HepG2 (cell line): Measurements from ENCODE around the gene FXR2. TPM values are rescaled to one million over a fixed set of nuclear protein-coding genes. Genes with fewer than 3 reads are reported as not detected.

Experiments
- ATAC-seq: fragments of 200-7000 bp; cut with Tn5 transposase; 3 replicates; pipeline ENCODE4 v1.9.1; 2020; ENCODE audit warnings: mild to moderate bottlenecking, moderate library complexity
- BruUV-seq: library from RNA; stranded (reverse); fragments of 400-500 nt; replicated peaks from 2 replicates; lab custom pipeline; 2021; lab: Mats Ljungman, UMichigan
- CTCF ChIA-PET: fragments of 300-600 bp; formaldehyde crosslinking; extraction: SDS; loops from one replicate; lab custom pipeline; 2021; ENCODE audit warnings: low total read pairs, inconsistent platforms, low intra/inter-chr PET ratio; lab: Yijun Ruan, JAX
- POLR2A ChIA-PET: fragments of 350-600 bp; sonication (Branson Sonifier 250); formaldehyde crosslinking; loops from one replicate; lab custom pipeline; 2020; ENCODE audit warnings: antibody characterized with exemption, inconsistent platforms; lab: Yijun Ruan, JAX
- DNase-seq: peaks from one replicate; pipeline ENCODE4 v3.0.0-alpha.2; 2015; ENCODE audit warnings: low spot score
- FAIRE-seq: peaks from 3 replicates; lab custom pipeline; 2011; peaks lifted over from hg19 to GRCh38; lab: Jason Lieb, UNC
- H2AFZ ChIP-seq: one replicate; pipeline ENCODE4 v1.6.1; 2011; ENCODE audit warnings: low read length, inconsistent platforms
- H3K27ac ChIP-seq: fragments of 300-600 bp; 3 replicates; pipeline ENCODE4 v1.8.0; 2011; ENCODE audit warnings: mixed run types, mild to moderate bottlenecking, mixed read lengths, low read length, inconsistent platforms; ENCODE audit not compliant: insufficient read depth; ENCODE audit errors: extremely low read length
- H3K27me3 ChIP-seq, 2 experiments: fragments of 200-600 bp in 1 of 2; 2 replicates in 1 of 2; 3 replicates in 1 of 2; pipeline versions ENCODE4 v1.6.0 to v1.8.0; 2011; ENCODE audit warnings: low read length in 2 of 2, mild to moderate bottlenecking in 2 of 2, moderate library complexity in 2 of 2, inconsistent platforms in 1 of 2; ENCODE audit not compliant: insufficient read depth in 2 of 2, control insufficient read depth in 1 of 2
- H3K36me3 ChIP-seq, 2 experiments: fragments of 200-600 bp in 1 of 2; replicated peaks in 1 of 2; 2 replicates in 1 of 2; 3 replicates in 1 of 2; pipeline versions ENCODE4 v1.5.1 to v1.8.0; 2011; ENCODE audit warnings: low read length in 2 of 2, inconsistent platforms in 1 of 2; ENCODE audit not compliant: insufficient read depth in 2 of 2, control insufficient read depth in 1 of 2
- H3K4me1 ChIP-seq: 2 replicates; pipeline ENCODE4 v1.5.1; 2012; ENCODE audit warnings: low read length, inconsistent platforms; ENCODE audit not compliant: insufficient read depth
- H3K4me2 ChIP-seq: 2 replicates; pipeline ENCODE4 v1.6.0; 2011; ENCODE audit warnings: low read depth, low read length, inconsistent platforms
- H3K4me3 ChIP-seq, 3 experiments: fragments of 200-600 bp in 1 of 3; sonication (generic), shearing (Covaris generic) in 1 of 3; replicated peaks in 1 of 3; 2 replicates each; pipeline ENCODE4 v1.5.1; 2011 to 2016; ENCODE audit warnings: low read length in 3 of 3, inconsistent platforms in 2 of 3, low read depth in 2 of 3, mild to moderate bottlenecking in 2 of 3, control low read depth in 1 of 3, mixed read lengths in 1 of 3; ENCODE audit not compliant: insufficient read depth in 1 of 3
- H3K79me2 ChIP-seq: one replicate; pipeline ENCODE4 v1.6.1; 2011; ENCODE audit warnings: low read length, inconsistent platforms; ENCODE audit not compliant: insufficient read depth
- H3K9ac ChIP-seq: 2 replicates; pipeline ENCODE4 v1.6.0; 2011; ENCODE audit warnings: mild to moderate bottlenecking, low read depth, low read length, inconsistent platforms; ENCODE audit not compliant: insufficient read depth
- H3K9me3 ChIP-seq: 2 replicates; pipeline ENCODE4 v1.5.1; 2012; ENCODE audit warnings: mild to moderate bottlenecking, low read length
- H4K20me1 ChIP-seq: 2 replicates; pipeline ENCODE4 v1.6.0; 2011; ENCODE audit warnings: inconsistent platforms, mild to moderate bottlenecking, low read length, moderate library complexity; ENCODE audit not compliant: insufficient read depth
- CBX1 ChIP-seq: IDR thresholded peaks from one replicate; pipeline ENCODE4 v1.6.1; 2016; ENCODE audit warnings: antibody characterized with exemption, low read depth
- DNMT1 ChIP-seq: sonication (generic); formaldehyde crosslinking; IDR thresholded peaks from 2 replicates; pipeline ENCODE4 v1.5.1; 2020; ENCODE audit warnings: mild to moderate bottlenecking, missing genetic modification reagents
- DR1 ChIP-seq: sonication (generic); formaldehyde crosslinking; IDR thresholded peaks from 2 replicates; pipeline ENCODE4 v1.8.0; 2021; ENCODE audit warnings: mild to moderate bottlenecking, missing genetic modification reagents, inconsistent platforms
- ELF3 ChIP-seq: IDR thresholded peaks from 2 replicates; pipeline ENCODE4 v1.6.1; 2016; ENCODE audit warnings: missing genetic modification reagents, missing compliant biosample characterization
- GABPA ChIP-seq, 2 experiments: IDR thresholded peaks; 2 replicates each; pipeline ENCODE4 v1.6.1; 2011 to 2016; ENCODE audit warnings: low read depth in 2 of 2, low read length in 1 of 2, missing biosample characterization in 1 of 2, missing genetic modification characterization in 1 of 2
- GFI1 ChIP-seq: sonication (generic); formaldehyde crosslinking; IDR thresholded peaks from 2 replicates; pipeline ENCODE4 v1.5.0; 2020; ENCODE audit warnings: missing genetic modification reagents, mild to moderate bottlenecking, borderline replicate concordance
- KMT2A ChIP-seq: sonication (generic); formaldehyde crosslinking; IDR thresholded peaks from 2 replicates; pipeline ENCODE4 v1.4.0; 2020; ENCODE audit warnings: missing genetic modification reagents
- MIER3 ChIP-seq: IDR thresholded peaks from 2 replicates; pipeline ENCODE4 v1.6.1; 2016; ENCODE audit warnings: missing compliant biosample characterization, borderline replicate concordance
- NCOA2 ChIP-seq: sonication (generic); formaldehyde crosslinking; IDR thresholded peaks from 2 replicates; pipeline ENCODE4 v1.8.0; 2022; ENCODE audit warnings: inconsistent platforms
- PAWR ChIP-seq: sonication (generic); formaldehyde crosslinking; IDR thresholded peaks from 2 replicates; pipeline ENCODE4 v1.4.0; 2020; ENCODE audit warnings: missing genetic modification reagents, mild to moderate bottlenecking, borderline replicate concordance
- PHF20 ChIP-seq: sonication (generic); formaldehyde crosslinking; IDR thresholded peaks from 2 replicates; pipeline ENCODE4 v1.5.0; 2020; ENCODE audit warnings: mild to moderate bottlenecking, missing genetic modification reagents
- RBM22 ChIP-seq: fragments of 200-400 bp; formaldehyde crosslinking; optimal IDR thresholded peaks from 2 replicates; pipeline ENCODE3; 2017; ENCODE audit warnings: mild to moderate bottlenecking, low read length, moderate library complexity
- SMAD9 ChIP-seq: sonication (generic); formaldehyde crosslinking; IDR thresholded peaks from 2 replicates; pipeline ENCODE4 v1.5.1; 2020; ENCODE audit warnings: mild to moderate bottlenecking, missing genetic modification reagents
- TAF1 ChIP-seq: sonication (generic); formaldehyde crosslinking; IDR thresholded peaks from 2 replicates; pipeline ENCODE4 v1.4.0; 2020; ENCODE audit warnings: missing genetic modification reagents
- TBL1XR1 ChIP-seq: fragments of 150-350 bp; IDR thresholded peaks from 2 replicates; pipeline ENCODE4 v1.6.1; 2014; ENCODE audit warnings: borderline replicate concordance, low read length; ENCODE audit not compliant: partially characterized antibody
- WIZ ChIP-seq: sonication (generic); formaldehyde crosslinking; IDR thresholded peaks from 2 replicates; pipeline ENCODE4 v1.5.1; 2020; ENCODE audit warnings: mild to moderate bottlenecking, missing genetic modification reagents
- ZNF33A ChIP-seq: sonication (generic); formaldehyde crosslinking; IDR thresholded peaks from 2 replicates; pipeline ENCODE4 v1.5.1; 2020; ENCODE audit warnings: missing genetic modification reagents, mild to moderate bottlenecking, moderate library complexity, borderline replicate concordance
- ZNF432 ChIP-seq: sonication (generic); formaldehyde crosslinking; IDR thresholded peaks from 2 replicates; pipeline ENCODE4 v1.5.0; 2020; ENCODE audit warnings: missing genetic modification reagents, mild to moderate bottlenecking, borderline replicate concordance
- ZNF713 ChIP-seq: sonication (generic); formaldehyde crosslinking; IDR thresholded peaks from 2 replicates; pipeline ENCODE4 v1.4.0; 2020; ENCODE audit warnings: mild to moderate bottlenecking, missing genetic modification reagents
- ZSCAN31 ChIP-seq: sonication (generic); formaldehyde crosslinking; IDR thresholded peaks from 2 replicates; pipeline ENCODE4 v1.5.0; 2020; ENCODE audit warnings: low read depth, mild to moderate bottlenecking, missing genetic modification reagents
- WGBS: methylation state at CpG from one replicate; pipeline ENCODE4 v1.1.6; 2017; ENCODE audit warnings: low lambda C conversion rate; 5-methylcytosine and 5-hydroxymethylcytosine counted together
- in situ Hi-C: cut with HindIII; loops from 2 replicates; pipeline ENCODE4 v1.10.0; 2017; ENCODE audit warnings: low pct_unique_long_range_greater_than_20kb; ENCODE audit not compliant: extremely low pct_ligation_motif_present
- intact Hi-C: fragments of 100-400 bp; cut with micrococcal nuclease; formaldehyde crosslinking; loops from one replicate; pipeline ENCODE4 v1.10.0; 2022; ENCODE audit not compliant: unreplicated experiment
- polyA plus RNA-seq, 8 experiments: library from polyadenylated mRNA; depleted of rRNA in 3 of 8; stranded (reverse) in 7 of 8; unstranded in 1 of 8; fragments of >200 nt; fragmentation: Illumina TruSeq in 4 of 8; extraction: Trizol in 4 of 8; gene quantifications; 2 replicates each; pipeline versions ENCODE4 v1.2.1 to v1.2.3, GENCODE V29; 2011 to 2016; ENCODE audit warnings: low read depth in 4 of 8, missing spikeins in 1 of 8, mixed read lengths in 1 of 8; ENCODE audit not compliant: insufficient read depth in 1 of 8
- total RNA-seq, 5 experiments: library from RNA; depleted of rRNA; stranded (reverse); fragments of >200 nt; fragmentation: Illumina TruSeq; extraction: Trizol; gene quantifications; 2 replicates each; pipeline ENCODE4 v1.2.3, GENCODE V29; 2016; ENCODE audit warnings: low read depth in 1 of 5
- TF ChIP-seq, protein P1 (sequence below), 2 experiments: IDR thresholded peaks; 2 replicates each; pipeline ENCODE4 v1.6.1; 2011 to 2012; ENCODE audit warnings: low read length in 2 of 2, borderline replicate concordance in 1 of 2, low read depth in 1 of 2, mild to moderate bottlenecking in 1 of 2, moderate library complexity in 1 of 2

FXR2 gene
- total and polyA plus RNA-seq, 2 of the 13 experiments (the other 11 are each of a cell fraction or from before 2014, with no cell fraction given): 20.9 to 24.4 TPM

DNA sequence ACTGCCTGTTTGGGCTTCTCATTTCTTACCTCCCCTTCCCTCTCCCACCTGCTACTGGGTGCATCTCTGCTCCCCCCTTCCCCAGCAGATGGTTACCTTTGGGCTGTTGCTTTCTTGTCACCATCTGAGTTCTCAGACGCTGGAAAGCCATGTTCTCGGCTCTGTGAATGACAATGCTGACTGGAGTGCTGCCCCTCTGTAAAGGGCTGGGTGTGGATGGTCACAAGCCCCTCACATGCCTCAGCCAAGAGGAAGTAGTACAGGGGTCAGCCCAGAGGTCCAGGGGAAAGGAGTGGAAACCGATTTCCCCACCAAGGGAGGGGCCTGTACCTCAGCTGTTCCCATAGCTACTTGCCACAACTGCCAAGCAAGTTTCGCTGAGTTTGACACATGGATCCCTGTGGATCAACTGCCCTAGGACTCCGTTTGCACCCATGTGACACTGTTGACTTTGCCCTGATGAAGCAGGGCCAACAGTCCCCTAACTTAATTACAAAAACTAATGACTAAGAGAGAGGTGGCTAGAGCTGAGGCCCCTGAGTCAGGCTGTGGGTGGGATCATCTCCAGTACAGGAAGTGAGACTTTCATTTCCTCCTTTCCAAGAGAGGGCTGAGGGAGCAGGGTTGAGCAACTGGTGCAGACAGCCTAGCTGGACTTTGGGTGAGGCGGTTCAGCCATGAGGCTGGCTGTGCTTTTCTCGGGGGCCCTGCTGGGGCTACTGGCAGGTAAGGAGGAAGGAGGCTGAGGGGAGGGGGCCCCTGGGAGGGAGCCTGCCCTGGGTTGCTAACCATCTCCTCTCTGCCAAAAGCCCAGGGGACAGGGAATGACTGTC lies 35.5 kb downstream of the FXR2 start, which contains the start of gene CD68:
Gene CD68, plus strand, starts transcription at position 638 of the 833 bp plus-strand sequence. Its CDS starts 40 bp downstream, at position 678.
- Histone ChIP-seq H3K27me3 (no peaks in the 10 kb centered on the region; a peak in 1 of 5 replicates), H3K79me2 (peaks cover 41% of the 10 kb centered on the region), H3K4me2 (peak within 1 kb of the TSS; percentile 72), H4K20me1 (peaks cover 51% of the 10 kb centered on the region), H3K4me1 (peaks cover 85% of the 10 kb centered on the region), H3K9ac (peak within 1 kb of the TSS; percentile 75), H3K9me3 (no peaks in the 10 kb centered on the region), H3K36me3 (peaks cover 12 to 47% of the 10 kb centered on the region in 2 experiments), H2AFZ (no peak within 1 kb of the TSS), H3K4me3 (peak within 1 kb of the TSS in 2 of 3 experiments; percentile 17 to 58; a peak in 4 of 6 replicates), H3K27ac (peak within 1 kb of the TSS; percentile 88)
- in situ Hi-C loops: loop anchor here (10.0 kb wide), 1 partner anchor 266 kb away; no protein-coding TSS in a partner anchor
- peak; percentile 74 for ATAC-seq
- intact Hi-C loops: no loop called here
- FAIRE-seq: peak; percentile 83
- POLR2A ChIA-PET: interaction anchor here (0.7 to 3.6 kb wide), 21 partner anchors 8 to 544 kb away, joined by 3 to 37 read pairs (median 4); partner anchors contain the start of genes CHRNB1, FXR2, POLR2A and SAT2
- DNase-seq: peak; percentile 93
- no TSS peak for BruUV-seq
- CTCF ChIA-PET: no interaction called here
- WGBS: 2% methylated on average over 5 of the region's 7 CpGs
- TF ChIP-seq CBX1 (peak; percentile 75), ELF3 (peak; percentile 96), TBL1XR1 (peak; percentile 48), ZSCAN31 (no peak), MIER3 (CRISPR knock-in tag) (peak; percentile 50; the same call in 1 of the 2 replicates), ZNF33A (CRISPR knock-in tag) (peak; percentile 87), DNMT1 (no peak), SMAD9 (CRISPR knock-in tag) (no peak), DR1 (peak; percentile 59; the same call in 1 of the 2 replicates), WIZ (CRISPR knock-in tag) (no peak), GFI1 (CRISPR knock-in tag) (0 out of 2 replicates have a peak, but pooled peaks have one; percentile 43), GABPA (IDR thresholded peaks at IDR 0.05; ENCODE audit: low read depth, low read length) (peak; percentile 52), GABPA (CRISPR knock-in tag; IDR thresholded peaks at IDR 0.05; ENCODE audit: low read depth) (peak; percentile 91), ZNF432 (no peak), TAF1 (CRISPR knock-in tag) (peak; percentile 35), PAWR (no peak), PHF20 (CRISPR knock-in tag) (peak; percentile 63), RBM22 (peak; percentile 100), ZNF713 (no peak), KMT2A (CRISPR knock-in tag) (no peak), NCOA2 (CRISPR knock-in tag) (peak; percentile 65)
- TF ChIP-seq, protein P1, sequence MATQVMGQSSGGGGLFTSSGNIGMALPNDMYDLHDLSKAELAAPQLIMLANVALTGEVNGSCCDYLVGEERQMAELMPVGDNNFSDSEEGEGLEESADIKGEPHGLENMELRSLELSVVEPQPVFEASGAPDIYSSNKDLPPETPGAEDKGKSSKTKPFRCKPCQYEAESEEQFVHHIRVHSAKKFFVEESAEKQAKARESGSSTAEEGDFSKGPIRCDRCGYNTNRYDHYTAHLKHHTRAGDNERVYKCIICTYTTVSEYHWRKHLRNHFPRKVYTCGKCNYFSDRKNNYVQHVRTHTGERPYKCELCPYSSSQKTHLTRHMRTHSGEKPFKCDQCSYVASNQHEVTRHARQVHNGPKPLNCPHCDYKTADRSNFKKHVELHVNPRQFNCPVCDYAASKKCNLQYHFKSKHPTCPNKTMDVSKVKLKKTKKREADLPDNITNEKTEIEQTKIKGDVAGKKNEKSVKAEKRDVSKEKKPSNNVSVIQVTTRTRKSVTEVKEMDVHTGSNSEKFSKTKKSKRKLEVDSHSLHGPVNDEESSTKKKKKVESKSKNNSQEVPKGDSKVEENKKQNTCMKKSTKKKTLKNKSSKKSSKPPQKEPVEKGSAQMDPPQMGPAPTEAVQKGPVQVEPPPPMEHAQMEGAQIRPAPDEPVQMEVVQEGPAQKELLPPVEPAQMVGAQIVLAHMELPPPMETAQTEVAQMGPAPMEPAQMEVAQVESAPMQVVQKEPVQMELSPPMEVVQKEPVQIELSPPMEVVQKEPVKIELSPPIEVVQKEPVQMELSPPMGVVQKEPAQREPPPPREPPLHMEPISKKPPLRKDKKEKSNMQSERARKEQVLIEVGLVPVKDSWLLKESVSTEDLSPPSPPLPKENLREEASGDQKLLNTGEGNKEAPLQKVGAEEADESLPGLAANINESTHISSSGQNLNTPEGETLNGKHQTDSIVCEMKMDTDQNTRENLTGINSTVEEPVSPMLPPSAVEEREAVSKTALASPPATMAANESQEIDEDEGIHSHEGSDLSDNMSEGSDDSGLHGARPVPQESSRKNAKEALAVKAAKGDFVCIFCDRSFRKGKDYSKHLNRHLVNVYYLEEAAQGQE (IDR thresholded peaks at IDR 0.05; ENCODE audit: borderline replicate concordance in 1 of 2, low read depth in 1 of 2, low read length in 2 of 2): peak in 1 of 2 experiments; percentile 5; a peak in 1 of 4 replicates
